Left lung (tissue), 10 donors: Measurements from ENCODE around the gene ENDOD1. TPM values are rescaled to one million over a fixed set of nuclear protein-coding genes. Genes with fewer than 3 reads are reported as not detected.

Source experiments
- ATAC-seq: fragments of 200-7000 bp; cut with Tn5 transposase; one replicate; pipeline ENCODE4 v1.9.1; 2020; ENCODE audit warnings: moderate library complexity
- DNase-seq, 4 donors: peaks; one replicate each; pipeline ENCODE4 v3.0.0-alpha.2; 2013 to 2020
- H3K27ac ChIP-seq, 2 donors: fragments of 200-600 bp; sonication (generic) in 1 of 2; one replicate each; pipeline versions ENCODE4 v1.5.0 to v1.8.0; 2020 to 2021
- H3K27me3 ChIP-seq, 2 donors: fragments of 200-600 bp; sonication (generic) in 1 of 2; one replicate each; pipeline versions ENCODE4 v1.5.0 to v1.8.0; 2020 to 2021
- H3K36me3 ChIP-seq, 2 donors: fragments of 200-600 bp; sonication (generic) in 1 of 2; one replicate each; pipeline versions ENCODE4 v1.5.0 to v1.8.0; 2020 to 2021
- H3K4me1 ChIP-seq, 2 donors: fragments of 200-600 bp; one replicate each; pipeline ENCODE4 v1.8.0; 2021
- H3K4me3 ChIP-seq, 2 donors: fragments of 200-600 bp; sonication (generic) in 1 of 2; one replicate each; pipeline versions ENCODE4 v1.5.0 to v1.8.0; 2020 to 2021; ENCODE audit warnings: mild to moderate bottlenecking in 1 of 2
- H3K9me3 ChIP-seq, 2 donors: fragments of 200-600 bp; sonication (generic) in 1 of 2; one replicate each; pipeline versions ENCODE4 v1.5.0 to v1.8.0; 2020 to 2021
- CTCF ChIP-seq, 2 donors: fragments of 200-600 bp; sonication (generic) in 1 of 2; IDR thresholded peaks; one replicate each; pipeline versions ENCODE4 v1.5.0 to v1.8.0; 2021; ENCODE audit warnings: antibody characterized with exemption in 2 of 2
- intact Hi-C, 2 donors: fragments of 100-400 bp; cut with DNase I; formaldehyde crosslinking; loops; one replicate each; pipeline versions ENCODE4 v1.11.2 to v1.14.2; 2022
- polyA plus RNA-seq, 6 donors: library from polyadenylated mRNA; unstranded; fragments of 120-200 nt; gene quantifications; one replicate each; pipeline ENCODE4 v1.2.1, GENCODE V29; 2013; ENCODE audit not compliant: insufficient read length in 6 of 6
- total RNA-seq, 2 donors: library from RNA; stranded (reverse); fragmentation: NEBNext Ultra II Directional; extraction: Animal tissue kit (Norgen Biotek cat#: 25700); gene quantifications; one replicate each; pipeline ENCODE4 v1.2.1, GENCODE V29; 2021
- donor health status: DM: no; HTN: yes; CAD: no.
- donor health status: DM: no; HTN: no; CAD: no.

ENDOD1 gene
- total and polyA plus RNA-seq, 8 donors = 24.2 to 31.2 (median 26.3) TPM

- intact Hi-C loops = loop anchor here (5.0 to 10.0 kb wide), 2 partner anchors 547 to 549 kb away; no protein-coding TSS in a partner anchor
Observed at GRCh38 chr11:95157824-95158223, 68.2 kb downstream of the ENDOD1 start.

GRCh38 chr11:95161248-95161647 lies 71.6 kb downstream of the ENDOD1 start:
- H3K27me3 ChIP-seq = no peaks in the 10 kb centered on the region
- ATAC-seq (no peak), DNase-seq (no peak)
- no peak overlapping the region for H3K4me3 ChIP-seq
- no peak for TF ChIP-seq CTCF (IDR thresholded peaks at IDR 0.05)
- H3K4me1 ChIP-seq = peaks cover 0 to 4% of the 10 kb centered on the region in 2 donors
- H3K9me3 ChIP-seq = no peaks in the 10 kb centered on the region
- H3K27ac ChIP-seq = no peak overlapping the region
- H3K36me3 ChIP-seq = no peaks in the 10 kb centered on the region
- intact Hi-C loops = no loop called here

More at GRCh38 chr11:95157824-95158223, 68.2 kb downstream of the ENDOD1 start:
- no peaks in the 10 kb centered on the region for H3K36me3 ChIP-seq
- no peaks in the 10 kb centered on the region for H3K9me3 ChIP-seq
- no peak overlapping the region for H3K4me3 ChIP-seq
- ATAC-seq (peak; percentile 4), DNase-seq (no peak)
- no peaks in the 10 kb centered on the region for H3K27me3 ChIP-seq
- peak overlapping the region in 1 of 2 donors; percentile 34 for H3K27ac ChIP-seq
- peaks cover 4 to 12% of the 10 kb centered on the region in 2 donors for H3K4me1 ChIP-seq
- TF ChIP-seq CTCF (IDR thresholded peaks at IDR 0.05) = no peak

GRCh38 chr11:95163106-95163505 lies 73.5 kb downstream of the ENDOD1 start:
- no peaks in the 10 kb centered on the region for H3K9me3 ChIP-seq
- no peak overlapping the region for H3K4me3 ChIP-seq
- DNase-seq (no peak), ATAC-seq (peak; percentile 22)
- H3K36me3 ChIP-seq = no peaks in the 10 kb centered on the region
- no peak overlapping the region for H3K27ac ChIP-seq
- no peaks in the 10 kb centered on the region for H3K27me3 ChIP-seq
- no peak for TF ChIP-seq CTCF (IDR thresholded peaks at IDR 0.05)
- H3K4me1 ChIP-seq = peaks cover 0 to under 1% of the 10 kb centered on the region in 2 donors
- intact Hi-C loops = no loop called here

GRCh38 chr11:95165638-95166037 lies 76.0 kb downstream of the ENDOD1 start:
- intact Hi-C loops = no loop called here
- DNase-seq = no peak
- H3K36me3 ChIP-seq = peaks cover 0 to 4% of the 10 kb centered on the region in 2 donors
- no peaks in the 10 kb centered on the region for H3K9me3 ChIP-seq
- H3K27ac ChIP-seq = no peak overlapping the region
- no peaks in the 10 kb centered on the region for H3K4me1 ChIP-seq
- TF ChIP-seq CTCF (IDR thresholded peaks at IDR 0.05) = no peak
- H3K27me3 ChIP-seq = no peaks in the 10 kb centered on the region
- no peak overlapping the region for H3K4me3 ChIP-seq
- no peak for ATAC-seq

- Histone ChIP-seq H3K27me3 (no peaks in the 10 kb centered on the region), H3K4me3 (no peak overlapping the region), H3K9me3 (no peaks in the 10 kb centered on the region), H3K27ac (no peak overlapping the region), H3K36me3 (peaks cover 0 to 7% of the 10 kb centered on the region in 2 donors), H3K4me1 (no peaks in the 10 kb centered on the region)
- no peak for DNase-seq
- TF ChIP-seq CTCF (IDR thresholded peaks at IDR 0.05) = no peak
- intact Hi-C loops = no loop called here
- ATAC-seq = no peak
Observed at GRCh38 chr11:95166781-95167180, 77.1 kb downstream of the ENDOD1 start.
